GM19468 (cell line): Measurements from ENCODE around the gene YY1AP1.
"Not testable (repeated sequence)": the region's sequence is repeated elsewhere in the genome, so short reads cannot be mapped to it uniquely, and the experiment has no call there.

ENCODE experiments used
- ATAC-seq: cut with Tn5 transposase; IDR thresholded peaks from one replicate; pipeline ENCODE4 v1.9.1; 2021; ENCODE audit warnings: mild to moderate bottlenecking, moderate library complexity, moderate number of reproducible peaks; ENCODE audit not compliant: unreplicated experiment; ENCODE audit errors: extremely low read depth

YY1AP1 gene

GRCh38 chr1:155697046-155697445 is 8.5 kb upstream of the YY1AP1 start:
- ATAC-seq = no peak

DNA sequence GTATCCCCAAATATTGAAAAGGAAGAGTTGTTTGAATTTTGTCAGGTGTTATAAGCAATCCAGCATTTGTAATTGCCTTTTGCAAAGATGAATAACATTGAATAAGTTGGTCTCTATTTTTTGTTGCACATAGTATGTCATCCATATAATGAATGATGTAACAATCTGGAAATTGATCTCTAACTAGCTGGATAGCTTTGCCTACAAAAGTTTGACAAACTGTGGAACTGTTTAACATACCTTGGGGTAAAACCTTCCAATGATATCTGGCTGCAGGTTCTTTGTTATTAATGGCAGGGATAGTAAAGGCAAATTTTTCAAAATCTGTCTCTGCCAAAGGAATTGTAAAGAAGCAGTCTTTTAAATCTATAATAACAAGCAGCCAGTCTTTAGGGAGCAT is 8.0 kb upstream of the YY1AP1 start:
- no peak for ATAC-seq

GRCh38 chr1:155695608-155696007 is 7.0 kb upstream of the YY1AP1 start:
- ATAC-seq = no peak

DNA sequence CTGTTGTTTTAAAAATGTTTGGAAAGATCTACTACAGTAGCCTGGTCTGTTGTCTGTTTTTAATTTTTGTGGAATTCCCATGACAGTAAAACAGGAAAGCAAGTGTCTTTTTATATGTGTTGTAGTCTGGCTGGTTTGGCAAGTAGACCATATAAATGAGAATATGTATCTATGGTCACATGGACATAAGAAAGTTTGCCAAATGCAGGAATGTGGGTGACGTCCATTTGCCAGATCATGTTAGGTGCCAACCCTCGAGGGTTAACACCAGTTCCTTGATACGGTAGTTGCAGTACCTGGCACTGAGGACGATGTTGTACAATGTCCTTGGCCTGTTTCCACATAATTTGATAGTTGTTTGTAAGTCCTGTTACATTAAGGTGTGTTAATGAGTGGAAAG is 6.5 kb upstream of the YY1AP1 start:
- ATAC-seq = no peak

GRCh38 chr1:155694167-155694566 is 5.6 kb upstream of the YY1AP1 start:
- ATAC-seq = no peak

- ATAC-seq = no peak
Observed at GRCh38 chr1:155691992-155692528, 3.5 kb upstream of the YY1AP1 start.

GRCh38 chr1:155689081-155689607 is 570 bp upstream of the YY1AP1 start, which contains the start of gene DAP3:
Gene DAP3, plus strand, starts transcription at chr1:155689091. Its CDS starts 20,689 bp downstream, at chr1:155709780.
- not testable (repeated sequence) for ATAC-seq

DNA sequence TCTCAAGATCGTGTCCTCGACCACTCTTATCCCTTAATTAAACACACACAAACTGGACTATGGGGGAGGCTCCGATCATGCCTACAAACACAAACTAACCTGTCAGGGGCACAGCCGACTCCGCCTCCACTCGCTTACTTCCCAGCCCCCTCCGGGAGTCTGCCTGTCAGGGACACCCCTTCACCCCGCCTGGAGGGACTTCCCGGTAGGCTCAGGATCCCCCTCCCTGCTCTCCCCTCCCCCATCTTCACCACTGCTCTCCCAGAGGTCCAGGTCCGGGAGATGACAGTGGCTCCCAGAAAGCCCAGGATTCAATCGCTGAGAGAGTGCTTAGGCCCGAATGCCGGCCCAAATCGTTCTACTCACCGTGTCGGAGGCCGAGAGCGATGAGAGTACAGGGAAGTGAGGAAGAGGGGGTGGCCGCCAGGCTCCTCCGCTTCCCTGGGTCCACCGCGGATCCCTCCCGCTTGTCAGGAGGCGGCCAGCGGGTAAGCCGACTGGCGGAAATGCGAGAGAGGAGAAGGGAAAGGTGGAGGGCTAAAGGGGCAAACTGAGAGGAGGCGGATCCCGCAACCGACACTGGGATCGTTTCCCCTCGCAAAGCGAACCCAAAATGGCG is 760 bp downstream of the YY1AP1 start:
- not testable (repeated sequence) for ATAC-seq

DNA sequence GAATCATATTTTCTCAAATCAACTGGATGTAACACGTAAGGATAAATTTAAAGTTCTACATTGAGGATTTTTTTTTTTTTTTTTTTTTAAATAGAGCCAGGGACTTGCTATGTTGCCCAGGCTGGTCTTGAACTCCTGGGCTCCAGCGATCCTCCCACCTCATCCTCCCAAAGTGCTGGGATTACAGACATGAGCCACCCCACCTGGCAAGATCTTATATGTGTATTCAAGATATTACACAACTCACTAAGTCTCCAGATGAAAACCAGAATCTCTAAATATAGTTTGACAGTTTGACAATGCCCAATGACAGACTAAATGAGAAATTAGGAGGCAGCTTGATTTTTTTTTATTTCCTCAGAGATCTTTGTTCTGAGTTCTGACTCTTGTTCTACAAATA is 6.8 kb downstream of the YY1AP1 start:
- no peak for ATAC-seq

- ATAC-seq = no peak
Observed at GRCh38 chr1:155680531-155680930, 8.0 kb downstream of the YY1AP1 start.

DNA sequence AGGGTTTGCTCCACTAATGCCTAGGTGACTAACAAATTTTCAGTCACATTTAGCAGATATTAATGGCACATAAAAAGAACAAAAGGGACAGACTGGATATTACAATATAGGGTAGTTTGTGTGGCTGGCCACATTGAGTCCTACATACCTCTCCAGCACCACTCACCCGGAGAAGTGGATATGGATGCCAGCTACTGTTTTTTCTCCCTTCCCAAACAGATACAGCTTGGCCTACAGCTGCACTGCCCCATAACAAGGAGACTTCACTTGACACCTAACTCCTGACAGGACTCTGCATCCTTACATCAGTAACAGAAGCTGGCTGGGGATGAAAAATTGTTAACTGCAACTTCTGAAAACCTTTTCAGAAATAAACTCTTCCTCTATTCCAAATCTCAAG is 9.6 kb downstream of the YY1AP1 start:
- not testable (repeated sequence) for ATAC-seq

GRCh38 chr1:155678027-155678426 is 10.5 kb downstream of the YY1AP1 start:
- ATAC-seq = no peak

- ATAC-seq = no peak
Observed at GRCh38 chr1:155673003-155673402, 15.6 kb downstream of the YY1AP1 start.

- no peak for ATAC-seq
Observed at GRCh38 chr1:155671750-155672149, 16.8 kb downstream of the YY1AP1 start.

GRCh38 chr1:155669233-155670162 is 19.1 kb downstream of the YY1AP1 start:
- no peak for ATAC-seq

DNA sequence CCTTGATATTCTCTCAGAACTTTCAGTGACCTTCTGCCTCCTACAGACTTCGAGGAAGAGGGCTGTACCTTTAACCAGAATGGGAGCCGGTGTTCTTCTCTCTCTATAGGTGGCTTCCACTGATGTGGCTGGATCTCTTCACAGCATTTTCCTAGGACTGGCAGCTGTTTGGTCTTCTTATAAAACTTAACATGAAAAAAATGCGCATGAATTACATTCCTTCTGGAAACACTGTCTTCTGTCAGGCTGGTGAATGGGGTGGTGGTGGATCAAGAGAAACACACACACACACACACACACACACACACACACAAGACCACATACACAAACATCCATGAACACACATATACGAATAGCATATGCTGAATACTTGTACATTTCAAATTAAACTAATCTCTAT is 27.3 kb downstream of the YY1AP1 start:
- not testable (repeated sequence) for ATAC-seq

GRCh38 chr1:155657463-155657862 is 31.1 kb downstream of the YY1AP1 start:
- ATAC-seq = no peak

GRCh38 chr1:155652951-155653350 is 35.6 kb downstream of the YY1AP1 start:
- ATAC-seq = no peak

DNA sequence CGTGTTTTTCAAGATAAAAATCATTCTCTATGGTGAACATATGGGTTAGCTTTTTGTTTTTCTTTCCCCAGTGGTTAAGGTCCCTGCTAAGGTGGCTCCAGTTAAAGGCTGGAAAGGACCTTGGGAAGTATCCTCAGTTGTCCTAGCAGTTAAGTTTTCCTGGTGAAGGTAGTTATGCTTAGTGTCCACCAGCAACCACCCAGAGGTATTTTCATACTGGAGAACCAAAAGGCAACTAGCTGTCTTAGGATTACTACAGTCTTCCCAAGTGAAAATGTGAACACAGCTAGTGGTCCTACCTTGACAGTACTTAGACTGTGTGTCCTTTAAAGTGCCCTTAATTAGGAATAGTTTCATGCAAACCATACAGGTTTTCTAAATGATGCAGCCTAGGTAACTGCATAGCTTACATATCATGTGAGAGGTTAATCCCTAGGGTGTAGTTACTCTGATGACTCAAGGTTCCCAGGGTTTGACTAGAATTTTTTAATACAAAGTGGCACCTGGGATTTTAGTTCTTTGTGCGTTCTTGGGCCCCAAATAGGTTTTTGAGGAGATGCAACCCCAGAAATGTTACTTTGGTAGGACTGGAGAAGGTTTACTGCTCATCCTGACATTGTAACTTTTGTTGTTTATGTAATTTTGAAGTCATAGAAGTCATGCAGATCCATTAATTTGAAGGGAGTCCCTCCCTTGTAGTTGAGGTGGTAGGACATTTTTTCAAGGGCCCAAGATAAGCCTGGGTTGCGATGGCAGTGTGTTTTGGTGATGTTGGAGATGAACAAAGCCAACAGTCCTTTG is 36.5 kb downstream of the YY1AP1 start:
- no peak for ATAC-seq

GRCh38 chr1:155650231-155650757 is 38.3 kb downstream of the YY1AP1 start:
- ATAC-seq = no peak
